Renal pelvis (tissue), 4 donors: ENCODE measurements around the gene ARL10. TPM values are rescaled to one million over a fixed set of nuclear protein-coding genes. Genes with fewer than 3 reads are reported as not detected.

Experiments used
- DNase-seq: peaks from one replicate; pipeline ENCODE4 v3.0.0-alpha.2; 2013
- polyA plus RNA-seq, 3 donors: library from polyadenylated mRNA; unstranded; fragments of 120-200 nt; gene quantifications; one replicate each; pipeline ENCODE4 v1.2.1, GENCODE V29; 2013; ENCODE audit not compliant: insufficient read length in 3 of 3

The ARL10 gene
- polyA plus RNA-seq, 3 donors, result 10.0 to 16.2 (median 14.3) TPM

GRCh38 chr5:176356179-176356566, 9.1 kb upstream of the ARL10 start:
- peak; percentile 10 for DNase-seq

GRCh38 chr5:176359658-176360057, 5.6 kb upstream of the ARL10 start:
- DNase-seq, result no peak

- DNase-seq, result peak; percentile 27
These were observed 4.3 kb upstream of the ARL10 start for GRCh38 chr5:176360894-176361436.

GRCh38 chr5:176361437-176362232, 3.7 kb upstream of the ARL10 start, which contains the start of gene KIAA1191:
KIAA1191 (minus strand) TSS chr5:176361764; CDS start chr5:176359508, 2,256 bp downstream.
- DNase-seq, result peak; percentile 91

GRCh38 chr5:176362233-176362490, 3.1 kb upstream of the ARL10 start:
- no peak for DNase-seq

- no peak for DNase-seq
These were observed 429 bp upstream of the ARL10 start for GRCh38 chr5:176364765-176365350.

- peak; percentile 8 for DNase-seq
These were observed 1.1 kb downstream of the ARL10 start for GRCh38 chr5:176366232-176366894.

- no peak for DNase-seq
These were observed 3.4 kb downstream of the ARL10 start for GRCh38 chr5:176368726-176369125.

GRCh38 chr5:176369934-176370711, 4.8 kb downstream of the ARL10 start:
- no peak for DNase-seq

- DNase-seq, result no peak
These were observed 6.6 kb downstream of the ARL10 start for GRCh38 chr5:176371621-176372539.

GRCh38 chr5:176373100-176373818, 8.0 kb downstream of the ARL10 start:
- DNase-seq, result no peak

- DNase-seq, result no peak
These were observed 14.6 kb downstream of the ARL10 start for GRCh38 chr5:176379881-176380280.

- DNase-seq, result no peak
These were observed 16.1 kb downstream of the ARL10 start for GRCh38 chr5:176381423-176381822.

GRCh38 chr5:176381979-176382378, 16.7 kb downstream of the ARL10 start:
- DNase-seq, result no peak

- DNase-seq, result no peak
These were observed 17.4 kb downstream of the ARL10 start for GRCh38 chr5:176382721-176383120.

- no peak for DNase-seq
These were observed 18.1 kb downstream of the ARL10 start for GRCh38 chr5:176383248-176383905.

- no peak for DNase-seq
These were observed 18.7 kb downstream of the ARL10 start for GRCh38 chr5:176383961-176384360.

- DNase-seq, result no peak
These were observed 19.2 kb downstream of the ARL10 start for GRCh38 chr5:176384366-176384930.

- DNase-seq, result no peak
These were observed 19.7 kb downstream of the ARL10 start for GRCh38 chr5:176384991-176385390.
